ENCODE results near the gene HTR4.

DNA sequence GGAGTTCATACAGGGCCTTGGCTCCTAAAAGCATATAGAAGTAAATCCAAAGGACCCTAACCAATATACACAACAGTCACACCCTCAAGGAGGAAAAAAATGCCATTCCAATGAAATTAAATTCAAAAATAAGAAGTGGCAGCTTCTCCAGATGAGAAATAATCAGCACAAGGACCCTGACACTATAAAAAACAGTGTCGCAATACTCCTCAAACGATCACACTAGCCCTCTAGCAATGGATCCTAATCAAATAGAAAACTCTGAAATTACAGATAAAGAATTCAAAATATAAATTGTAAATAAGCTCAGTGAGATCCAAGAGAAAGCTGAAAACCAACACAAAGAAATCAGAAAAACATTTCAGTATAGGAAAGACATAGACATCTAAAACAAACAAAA is 33.5 kb upstream of the HTR4 start:
- TF ChIP-seq CTCF (IDR thresholded peaks at IDR 0.05): no peak
- TF ChIP-seq POLR2A (IDR thresholded peaks at IDR 0.05): no peak
